Keratinocyte (primary cell): Measurements from ENCODE around the gene PRPSAP1. TPM values are rescaled to one million over a fixed set of nuclear protein-coding genes. Genes with fewer than 3 reads are reported as not detected.

ENCODE experiments used
- DNase-seq: peaks from one replicate; pipeline ENCODE4 v3.0.0-alpha.2; 2011; ENCODE audit warnings: low read depth, missing footprints, low spot score
- FAIRE-seq: peaks from 2 replicates; lab custom pipeline; 2011; peaks lifted over from hg19 to GRCh38; lab: Jason Lieb, UNC
- H2AFZ ChIP-seq: 2 replicates; pipeline ENCODE4 v1.6.0; 2012; ENCODE audit warnings: low read length, control low read depth, inconsistent platforms; ENCODE audit not compliant: control insufficient read depth
- H3K27ac ChIP-seq: 2 replicates; pipeline ENCODE4 v1.5.1; 2011; ENCODE audit warnings: low read length; ENCODE audit not compliant: control insufficient read depth, insufficient read depth
- H3K27me3 ChIP-seq: 3 replicates; pipeline ENCODE4 v1.6.0; 2011; ENCODE audit warnings: low read length; ENCODE audit not compliant: control insufficient read depth, insufficient read depth; ENCODE audit errors: extremely low read depth
- H3K36me3 ChIP-seq, 2 experiments: 2 replicates in 1 of 2; 3 replicates in 1 of 2; pipeline ENCODE4 v1.5.1; 2011; ENCODE audit warnings: low read length in 2 of 2, mild to moderate bottlenecking in 1 of 2; ENCODE audit not compliant: control insufficient read depth in 2 of 2, insufficient read depth in 2 of 2; ENCODE audit errors: extremely low read depth in 1 of 2
- H3K4me1 ChIP-seq: 3 replicates; pipeline ENCODE4 v1.5.1; 2011; ENCODE audit warnings: low read length; ENCODE audit not compliant: control insufficient read depth, insufficient read depth; ENCODE audit errors: extremely low read depth
- H3K4me2 ChIP-seq: 3 replicates; pipeline ENCODE4 v1.6.0; 2011; ENCODE audit warnings: low read depth, low read length; ENCODE audit not compliant: control insufficient read depth, insufficient read depth; ENCODE audit errors: extremely low read depth
- H3K4me3 ChIP-seq, 3 experiments: fragments of 200-600 bp in 1 of 3; sonication (generic) in 1 of 3; 2 replicates in 2 of 3; 3 replicates in 1 of 3; pipeline ENCODE4 v1.5.1; 2011 to 2016; ENCODE audit warnings: low read length in 3 of 3, mild to moderate bottlenecking in 3 of 3, control low read depth in 2 of 3, inconsistent platforms in 1 of 3, low read depth in 1 of 3, mixed read lengths in 1 of 3, mixed run types in 1 of 3, moderate library complexity in 1 of 3; ENCODE audit not compliant: control insufficient read depth in 2 of 3, insufficient read depth in 2 of 3; ENCODE audit errors: extremely low read depth in 1 of 3
- H3K79me2 ChIP-seq: 2 replicates; pipeline ENCODE4 v1.6.0; 2012; ENCODE audit warnings: low read length; ENCODE audit not compliant: control insufficient read depth, insufficient read depth
- H3K9ac ChIP-seq: 3 replicates; pipeline ENCODE4 v1.6.0; 2011; ENCODE audit warnings: low read length; ENCODE audit not compliant: control insufficient read depth, insufficient read depth; ENCODE audit errors: extremely low read depth
- H3K9me1 ChIP-seq: 3 replicates; pipeline ENCODE4 v1.6.0; 2011; ENCODE audit warnings: low read length; ENCODE audit not compliant: control insufficient read depth, insufficient read depth; ENCODE audit errors: extremely low read depth
- H3K9me3 ChIP-seq: 2 replicates; pipeline ENCODE4 v1.5.1; 2012; ENCODE audit warnings: low read depth, low read length; ENCODE audit not compliant: control insufficient read depth
- H4K20me1 ChIP-seq: 3 replicates; pipeline ENCODE4 v1.6.0; 2011; ENCODE audit warnings: low read length; ENCODE audit not compliant: control insufficient read depth, insufficient read depth; ENCODE audit errors: extremely low read depth
- CTCF ChIP-seq, 3 experiments: IDR thresholded peaks in 1 of 3; conservative IDR thresholded peaks in 1 of 3; optimal IDR thresholded peaks in 1 of 3; 2 replicates in 2 of 3; 3 replicates in 1 of 3; pipeline versions ENCODE3 to v1.5.1; 2011; ENCODE audit warnings: low read length in 3 of 3, mild to moderate bottlenecking in 3 of 3, moderate library complexity in 2 of 3, control low read depth in 1 of 3, inconsistent platforms in 1 of 3; ENCODE audit not compliant: insufficient read depth in 2 of 3; ENCODE audit errors: extremely low read depth in 1 of 3
- EZH2 ChIP-seq: IDR thresholded peaks from one replicate; pipeline ENCODE4 v1.6.1; 2012; ENCODE audit warnings: inconsistent platforms, mild to moderate bottlenecking, low read length, moderate library complexity
- dilution Hi-C: fragments of 300-500 bp; cut with MboI; formaldehyde crosslinking; loops from one replicate; pipeline ENCODE4 v1.7.0; 2020; ENCODE audit warnings: low sequenced_read_pairs; ENCODE audit not compliant: extremely low pct_ligation_motif_present
- polyA plus RNA-seq, 5 experiments: library from polyadenylated mRNA; depleted of rRNA in 3 of 5; stranded (reverse) in 3 of 5; stranded (forward) in 1 of 5; unstranded in 1 of 5; fragments of >200 nt; gene quantifications; 1 replicate in 1 of 5; 2 replicates in 3 of 5; 3 replicates in 1 of 5; pipeline versions ENCODE4 v1.2.1 to v1.2.3, GENCODE V29; 2011 to 2012; ENCODE audit warnings: missing spikeins in 2 of 5, low read depth in 1 of 5, low replicate concordance in 1 of 5

PRPSAP1 gene
- polyA plus RNA-seq, 1 donor (not counting 4 experiments of a cell fraction or from before 2014, with no cell fraction given) = 51.4 TPM

GRCh38 chr17:76276069-76276431 lies 77.7 kb downstream of the PRPSAP1 start:
- Histone ChIP-seq H3K4me2 (no peak overlapping the region), H3K9ac (no peak overlapping the region), H3K4me1 (peaks cover 7% of the 10 kb centered on the region), H3K9me1 (no peaks in the 10 kb centered on the region), H3K79me2 (no peaks in the 10 kb centered on the region), H3K36me3 (no peaks in the 10 kb centered on the region), H3K27me3 (no peaks in the 10 kb centered on the region), H3K4me3 (no peak overlapping the region), H3K27ac (no peak overlapping the region), H2AFZ (no peak overlapping the region), H4K20me1 (no peaks in the 10 kb centered on the region), H3K9me3 (no peaks in the 10 kb centered on the region)
- dilution Hi-C loops = no loop called here
- TF ChIP-seq EZH2 = no peak
- no peak for TF ChIP-seq CTCF (optimal IDR thresholded peaks at IDR 0.05 in 1 of 3, IDR thresholded peaks at IDR 0.05 in 1 of 3, conservative IDR thresholded peaks at IDR 0.05 in 1 of 3; ENCODE audit: extremely low read depth in 1 of 3, insufficient read depth in 2 of 3, low read length in 3 of 3)
- DNase-seq = no peak
- FAIRE-seq = no peak

GRCh38 chr17:76275382-76276068 lies 78.2 kb downstream of the PRPSAP1 start:
- H3K9me1 ChIP-seq = no peaks in the 10 kb centered on the region
- FAIRE-seq (no peak), DNase-seq (no peak)
- no peak overlapping the region for H3K27ac ChIP-seq
- TF ChIP-seq EZH2 = no peak
- TF ChIP-seq CTCF (optimal IDR thresholded peaks at IDR 0.05 in 1 of 3, IDR thresholded peaks at IDR 0.05 in 1 of 3, conservative IDR thresholded peaks at IDR 0.05 in 1 of 3; ENCODE audit: extremely low read depth in 1 of 3, insufficient read depth in 2 of 3, low read length in 3 of 3) = no peak
- H3K36me3 ChIP-seq = peaks cover 0 to 3% of the 10 kb centered on the region in 2 experiments
- no peaks in the 10 kb centered on the region for H4K20me1 ChIP-seq
- dilution Hi-C loops = no loop called here
- H3K79me2 ChIP-seq = no peaks in the 10 kb centered on the region
- no peak overlapping the region for H3K4me3 ChIP-seq
- no peak overlapping the region for H2AFZ ChIP-seq
- no peak overlapping the region for H3K9ac ChIP-seq
- H3K9me3 ChIP-seq = no peaks in the 10 kb centered on the region
- H3K27me3 ChIP-seq = no peaks in the 10 kb centered on the region
- H3K4me1 ChIP-seq = peaks cover 7% of the 10 kb centered on the region
- H3K4me2 ChIP-seq = no peak overlapping the region
